ENCODE results near the gene SCRG1.
A peak's percentile ranks its signal among the peaks of the same experiment; 100 is the strongest.

The SCRG1 gene

GRCh38 chr4:173440888-173441287 lies 42.0 kb upstream of the SCRG1 start:
- ChIA-PET POLR2A (no interaction called here), CTCF (no interaction called here)
- no peak for DNase-seq (ENCODE audit: extremely low spot score)
- TF ChIP-seq ARNT (IDR thresholded peaks at IDR 0.05) (no peak), L3MBTL2 (conservative IDR thresholded peaks at IDR 0.05) (no peak), ELF4 (IDR thresholded peaks at IDR 0.05) (no peak), SUZ12 (IDR thresholded peaks at IDR 0.05) (no peak), PKNOX1 (IDR thresholded peaks at IDR 0.05) (no peak), SP1 (IDR thresholded peaks at IDR 0.05) (no peak)

GRCh38 chr4:173436771-173437265 lies 37.9 kb upstream of the SCRG1 start:
- no peak for DNase-seq (ENCODE audit: extremely low spot score)
- TF ChIP-seq LEF1 (IDR thresholded peaks at IDR 0.05; ENCODE audit: borderline replicate concordance) (no peak), PKNOX1 (IDR thresholded peaks at IDR 0.05) (no peak), L3MBTL2 (conservative IDR thresholded peaks at IDR 0.05) (no peak), FOXA1 (IDR thresholded peaks at IDR 0.05) (no peak), BHLHE40 (IDR thresholded peaks at IDR 0.05; ENCODE audit: borderline replicate concordance) (no peak), FOXM1 (IDR thresholded peaks at IDR 0.05; ENCODE audit: borderline replicate concordance) (no peak), TARDBP (IDR thresholded peaks at IDR 0.05) (no peak)
- ChIA-PET POLR2A (no interaction called here), CTCF (interaction anchor here (1.2 kb wide), 1 partner anchor 15 kb away, joined by 5 read pairs; no protein-coding TSS in a partner anchor)

- no peak for TF ChIP-seq NFRKB (IDR thresholded peaks at IDR 0.05)
- TF ChIP-seq PKNOX1 (IDR thresholded peaks at IDR 0.05), result peak; percentile 60
- ChIA-PET CTCF (no interaction called here), POLR2A (no interaction called here)
- DNase-seq (ENCODE audit: extremely low spot score), result peak; percentile 29
Observed at GRCh38 chr4:173436149-173436579, 37.2 kb upstream of the SCRG1 start.

- DNase-seq (ENCODE audit: extremely low spot score), result no peak
- ChIA-PET POLR2A (no interaction called here), CTCF (no interaction called here)
- TF ChIP-seq PKNOX1 (IDR thresholded peaks at IDR 0.05), result no peak
- TF ChIP-seq FOXM1 (IDR thresholded peaks at IDR 0.05; ENCODE audit: borderline replicate concordance), result no peak
- no peak for TF ChIP-seq FOXK2 (IDR thresholded peaks at IDR 0.05)
- no peak for TF ChIP-seq SP1 (IDR thresholded peaks at IDR 0.05)
- TF ChIP-seq NFRKB (IDR thresholded peaks at IDR 0.05), result no peak
- TF ChIP-seq CTBP1 (IDR thresholded peaks at IDR 0.05; ENCODE audit: borderline replicate concordance), result no peak
- TF ChIP-seq FOXA1 (IDR thresholded peaks at IDR 0.05), result no peak
- no peak for TF ChIP-seq HDGF (IDR thresholded peaks at IDR 0.05; ENCODE audit: borderline replicate concordance)
- TF ChIP-seq ZNF384 (IDR thresholded peaks at IDR 0.05), result no peak
- no peak for TF ChIP-seq ELF4 (IDR thresholded peaks at IDR 0.05)
- no peak for TF ChIP-seq SUZ12 (IDR thresholded peaks at IDR 0.05)
- no peak for TF ChIP-seq BHLHE40 (IDR thresholded peaks at IDR 0.05; ENCODE audit: borderline replicate concordance)
- TF ChIP-seq TARDBP (IDR thresholded peaks at IDR 0.05), result no peak
- TF ChIP-seq LEF1 (IDR thresholded peaks at IDR 0.05; ENCODE audit: borderline replicate concordance), result no peak
- no peak for TF ChIP-seq L3MBTL2 (conservative IDR thresholded peaks at IDR 0.05)
Observed at GRCh38 chr4:173434231-173434630, 35.3 kb upstream of the SCRG1 start.

- ChIA-PET CTCF (no interaction called here), POLR2A (no interaction called here)
- TF ChIP-seq FOXA1 (IDR thresholded peaks at IDR 0.05) (no peak), L3MBTL2 (conservative IDR thresholded peaks at IDR 0.05) (no peak), ARNT (IDR thresholded peaks at IDR 0.05) (no peak), SUZ12 (IDR thresholded peaks at IDR 0.05) (no peak), TARDBP (IDR thresholded peaks at IDR 0.05) (no peak), BHLHE40 (IDR thresholded peaks at IDR 0.05; ENCODE audit: borderline replicate concordance) (no peak), ELF4 (IDR thresholded peaks at IDR 0.05) (no peak), HDGF (IDR thresholded peaks at IDR 0.05; ENCODE audit: borderline replicate concordance) (no peak), CTBP1 (IDR thresholded peaks at IDR 0.05; ENCODE audit: borderline replicate concordance) (no peak), SP1 (IDR thresholded peaks at IDR 0.05) (no peak), ZNF384 (IDR thresholded peaks at IDR 0.05) (no peak), PKNOX1 (IDR thresholded peaks at IDR 0.05) (no peak)
- DNase-seq (ENCODE audit: extremely low spot score), result no peak
Observed at GRCh38 chr4:173433447-173433846, 34.5 kb upstream of the SCRG1 start.

DNA sequence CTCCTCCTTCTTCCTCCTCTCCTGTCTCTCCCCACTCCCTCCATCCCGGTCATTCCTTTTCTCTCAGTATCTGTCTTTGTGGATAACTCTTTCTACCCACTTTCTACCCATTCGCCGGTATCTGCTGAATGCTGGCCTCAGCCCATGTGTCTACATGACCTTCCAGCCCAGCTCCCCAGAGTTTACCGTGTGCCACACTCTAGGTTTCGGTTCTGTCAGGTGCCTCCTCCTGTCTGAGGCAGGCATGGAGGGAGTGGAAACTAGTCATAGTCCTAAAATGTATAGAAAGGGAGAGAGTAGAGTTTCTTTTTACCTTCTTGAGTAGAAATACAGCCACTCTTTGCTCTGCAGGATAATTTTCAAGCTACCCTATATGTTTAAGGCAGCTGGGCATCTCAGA lies 33.5 kb upstream of the SCRG1 start:
- TF ChIP-seq SUZ12 (IDR thresholded peaks at IDR 0.05), result no peak
- no peak for TF ChIP-seq FOXK2 (IDR thresholded peaks at IDR 0.05)
- no peak for TF ChIP-seq TARDBP (IDR thresholded peaks at IDR 0.05)
- TF ChIP-seq L3MBTL2 (conservative IDR thresholded peaks at IDR 0.05), result no peak
- TF ChIP-seq ZNF384 (IDR thresholded peaks at IDR 0.05), result no peak
- no peak for TF ChIP-seq ARNT (IDR thresholded peaks at IDR 0.05)
- TF ChIP-seq FOXM1 (IDR thresholded peaks at IDR 0.05; ENCODE audit: borderline replicate concordance), result no peak
- no peak for TF ChIP-seq BHLHE40 (IDR thresholded peaks at IDR 0.05; ENCODE audit: borderline replicate concordance)
- TF ChIP-seq CTBP1 (IDR thresholded peaks at IDR 0.05; ENCODE audit: borderline replicate concordance), result no peak
- TF ChIP-seq HDGF (IDR thresholded peaks at IDR 0.05; ENCODE audit: borderline replicate concordance), result no peak
- no peak for TF ChIP-seq LEF1 (IDR thresholded peaks at IDR 0.05; ENCODE audit: borderline replicate concordance)
- TF ChIP-seq ELF4 (IDR thresholded peaks at IDR 0.05), result no peak
- TF ChIP-seq PKNOX1 (IDR thresholded peaks at IDR 0.05), result no peak
- TF ChIP-seq SP1 (IDR thresholded peaks at IDR 0.05), result no peak
- ChIA-PET POLR2A (no interaction called here), CTCF (no interaction called here)
- DNase-seq (ENCODE audit: extremely low spot score), result no peak

Measured in HEK293T (cell line).